Measurements from ENCODE around the gene PTPRB.

PTPRB gene

GRCh38 chr12:70553391-70553859 lies 83.8 kb downstream of the PTPRB start:
- no peaks in the 10 kb centered on the region for H3K9me3 ChIP-seq (ENCODE audit: control insufficient read depth in 2 of 2, low read length in 2 of 2)
- H3K27me3 ChIP-seq (ENCODE audit: control insufficient read depth in 2 of 2, insufficient read depth in 2 of 2, low read length in 2 of 2) = no peaks in the 10 kb centered on the region
- no peak overlapping the region for H3K27ac ChIP-seq (ENCODE audit: low read depth in 2 of 2, low read length in 2 of 2)
- H3K9ac ChIP-seq (ENCODE audit: low read depth in 1 of 2, low read length in 2 of 2) = no peak overlapping the region
- H3K4me1 ChIP-seq (ENCODE audit: control insufficient read depth in 2 of 2, insufficient read depth in 2 of 2, low read length in 2 of 2) = no peaks in the 10 kb centered on the region
- no peak overlapping the region for H3K4me3 ChIP-seq (ENCODE audit: low read length in 2 of 2)
- peaks cover 27 to 28% of the 10 kb centered on the region in 2 donors for H3K36me3 ChIP-seq (ENCODE audit: control insufficient read depth in 2 of 2, insufficient read depth in 2 of 2, low read length in 2 of 2)

GRCh38 chr12:70551731-70552130 lies 85.5 kb downstream of the PTPRB start:
- peaks cover 19 to 25% of the 10 kb centered on the region in 2 donors for H3K36me3 ChIP-seq (ENCODE audit: control insufficient read depth in 2 of 2, insufficient read depth in 2 of 2, low read length in 2 of 2)

GRCh38 chr12:70550180-70550577 lies 87.0 kb downstream of the PTPRB start:
- Histone ChIP-seq H3K36me3 (ENCODE audit: control insufficient read depth in 2 of 2, insufficient read depth in 2 of 2, low read length in 2 of 2) (peaks cover 13 to 20% of the 10 kb centered on the region in 2 donors), H3K4me1 (ENCODE audit: control insufficient read depth in 2 of 2, insufficient read depth in 2 of 2, low read length in 2 of 2) (no peaks in the 10 kb centered on the region), H3K9ac (ENCODE audit: low read depth in 1 of 2, low read length in 2 of 2) (no peak overlapping the region), H3K27me3 (ENCODE audit: control insufficient read depth in 2 of 2, insufficient read depth in 2 of 2, low read length in 2 of 2) (no peaks in the 10 kb centered on the region), H3K4me3 (ENCODE audit: low read length in 2 of 2) (no peak overlapping the region), H3K27ac (ENCODE audit: low read depth in 2 of 2, low read length in 2 of 2) (no peak overlapping the region), H3K9me3 (ENCODE audit: control insufficient read depth in 2 of 2, low read length in 2 of 2) (no peaks in the 10 kb centered on the region)

More at GRCh38 chr12:70551731-70552130, 85.5 kb downstream of the PTPRB start:
- H3K27ac ChIP-seq (ENCODE audit: low read depth in 2 of 2, low read length in 2 of 2) = no peak overlapping the region
- no peaks in the 10 kb centered on the region for H3K27me3 ChIP-seq (ENCODE audit: control insufficient read depth in 2 of 2, insufficient read depth in 2 of 2, low read length in 2 of 2)
- H3K9me3 ChIP-seq (ENCODE audit: control insufficient read depth in 2 of 2, low read length in 2 of 2) = no peaks in the 10 kb centered on the region
- no peak overlapping the region for H3K9ac ChIP-seq (ENCODE audit: low read depth in 1 of 2, low read length in 2 of 2)
- no peak overlapping the region for H3K4me3 ChIP-seq (ENCODE audit: low read length in 2 of 2)
- H3K4me1 ChIP-seq (ENCODE audit: control insufficient read depth in 2 of 2, insufficient read depth in 2 of 2, low read length in 2 of 2) = no peaks in the 10 kb centered on the region

- H3K4me3 ChIP-seq (ENCODE audit: low read length in 2 of 2) = no peak overlapping the region
- H3K9ac ChIP-seq (ENCODE audit: low read depth in 1 of 2, low read length in 2 of 2) = no peak overlapping the region
- no peaks in the 10 kb centered on the region for H3K9me3 ChIP-seq (ENCODE audit: control insufficient read depth in 2 of 2, low read length in 2 of 2)
- H3K4me1 ChIP-seq (ENCODE audit: control insufficient read depth in 2 of 2, insufficient read depth in 2 of 2, low read length in 2 of 2) = no peaks in the 10 kb centered on the region
- no peak overlapping the region for H3K27ac ChIP-seq (ENCODE audit: low read depth in 2 of 2, low read length in 2 of 2)
- no peaks in the 10 kb centered on the region for H3K27me3 ChIP-seq (ENCODE audit: control insufficient read depth in 2 of 2, insufficient read depth in 2 of 2, low read length in 2 of 2)
- peaks cover 9 to 20% of the 10 kb centered on the region in 2 donors for H3K36me3 ChIP-seq (ENCODE audit: control insufficient read depth in 2 of 2, insufficient read depth in 2 of 2, low read length in 2 of 2)
These were observed 87.7 kb downstream of the PTPRB start for GRCh38 chr12:70549340-70550179.

- Histone ChIP-seq H3K4me3 (ENCODE audit: low read length in 2 of 2) (no peak overlapping the region), H3K9ac (ENCODE audit: low read depth in 1 of 2, low read length in 2 of 2) (no peak overlapping the region), H3K27ac (ENCODE audit: low read depth in 2 of 2, low read length in 2 of 2) (no peak overlapping the region)
These were observed 93.8 kb downstream of the PTPRB start for GRCh38 chr12:70543444-70543843.

GRCh38 chr12:70540996-70541395 lies 96.2 kb downstream of the PTPRB start:
- Histone ChIP-seq H3K4me1 (ENCODE audit: control insufficient read depth in 2 of 2, insufficient read depth in 2 of 2, low read length in 2 of 2) (peaks cover 0 to 6% of the 10 kb centered on the region in 2 donors), H3K27me3 (ENCODE audit: control insufficient read depth in 2 of 2, insufficient read depth in 2 of 2, low read length in 2 of 2) (no peaks in the 10 kb centered on the region), H3K9me3 (ENCODE audit: control insufficient read depth in 2 of 2, low read length in 2 of 2) (no peaks in the 10 kb centered on the region), H3K4me3 (ENCODE audit: low read length in 2 of 2) (no peak overlapping the region), H3K36me3 (ENCODE audit: control insufficient read depth in 2 of 2, insufficient read depth in 2 of 2, low read length in 2 of 2) (peaks cover 12 to 15% of the 10 kb centered on the region in 2 donors), H3K27ac (ENCODE audit: low read depth in 2 of 2, low read length in 2 of 2) (no peak overlapping the region), H3K9ac (ENCODE audit: low read depth in 1 of 2, low read length in 2 of 2) (no peak overlapping the region)

More at GRCh38 chr12:70543444-70543843, 93.8 kb downstream of the PTPRB start:
- H3K36me3 ChIP-seq (ENCODE audit: control insufficient read depth in 2 of 2, insufficient read depth in 2 of 2, low read length in 2 of 2) = peaks cover 3 to 5% of the 10 kb centered on the region in 2 donors
- H3K27me3 ChIP-seq (ENCODE audit: control insufficient read depth in 2 of 2, insufficient read depth in 2 of 2, low read length in 2 of 2) = no peaks in the 10 kb centered on the region
- H3K9me3 ChIP-seq (ENCODE audit: control insufficient read depth in 2 of 2, low read length in 2 of 2) = no peaks in the 10 kb centered on the region
- peaks cover 0 to 6% of the 10 kb centered on the region in 2 donors for H3K4me1 ChIP-seq (ENCODE audit: control insufficient read depth in 2 of 2, insufficient read depth in 2 of 2, low read length in 2 of 2)

- Histone ChIP-seq H3K27me3 (ENCODE audit: control insufficient read depth in 2 of 2, insufficient read depth in 2 of 2, low read length in 2 of 2) (no peaks in the 10 kb centered on the region), H3K9ac (ENCODE audit: low read depth in 1 of 2, low read length in 2 of 2) (no peak overlapping the region), H3K4me1 (ENCODE audit: control insufficient read depth in 2 of 2, insufficient read depth in 2 of 2, low read length in 2 of 2) (peaks cover 0 to 6% of the 10 kb centered on the region in 2 donors), H3K9me3 (ENCODE audit: control insufficient read depth in 2 of 2, low read length in 2 of 2) (no peaks in the 10 kb centered on the region), H3K36me3 (ENCODE audit: control insufficient read depth in 2 of 2, insufficient read depth in 2 of 2, low read length in 2 of 2) (peaks cover 26 to 27% of the 10 kb centered on the region in 2 donors), H3K4me3 (ENCODE audit: low read length in 2 of 2) (no peak overlapping the region), H3K27ac (ENCODE audit: low read depth in 2 of 2, low read length in 2 of 2) (no peak overlapping the region)
These were observed 100.6 kb downstream of the PTPRB start for GRCh38 chr12:70536650-70537049.

GRCh38 chr12:70535896-70536374 lies 101.3 kb downstream of the PTPRB start:
- no peak overlapping the region for H3K27ac ChIP-seq (ENCODE audit: low read depth in 2 of 2, low read length in 2 of 2)

GRCh38 chr12:70534466-70534865 lies 102.8 kb downstream of the PTPRB start:
- H3K4me1 ChIP-seq (ENCODE audit: control insufficient read depth in 2 of 2, insufficient read depth in 2 of 2, low read length in 2 of 2) = no peaks in the 10 kb centered on the region
- H3K4me3 ChIP-seq (ENCODE audit: low read length in 2 of 2) = no peak overlapping the region
- H3K9me3 ChIP-seq (ENCODE audit: control insufficient read depth in 2 of 2, low read length in 2 of 2) = no peaks in the 10 kb centered on the region
- no peak overlapping the region for H3K9ac ChIP-seq (ENCODE audit: low read depth in 1 of 2, low read length in 2 of 2)
- H3K36me3 ChIP-seq (ENCODE audit: control insufficient read depth in 2 of 2, insufficient read depth in 2 of 2, low read length in 2 of 2) = peaks cover 31 to 32% of the 10 kb centered on the region in 2 donors
- no peak overlapping the region for H3K27ac ChIP-seq (ENCODE audit: low read depth in 2 of 2, low read length in 2 of 2)
- no peaks in the 10 kb centered on the region for H3K27me3 ChIP-seq (ENCODE audit: control insufficient read depth in 2 of 2, insufficient read depth in 2 of 2, low read length in 2 of 2)

More at GRCh38 chr12:70535896-70536374, 101.3 kb downstream of the PTPRB start:
- Histone ChIP-seq H3K36me3 (ENCODE audit: control insufficient read depth in 2 of 2, insufficient read depth in 2 of 2, low read length in 2 of 2) (peaks cover 26 to 29% of the 10 kb centered on the region in 2 donors), H3K9ac (ENCODE audit: low read depth in 1 of 2, low read length in 2 of 2) (no peak overlapping the region), H3K4me3 (ENCODE audit: low read length in 2 of 2) (no peak overlapping the region), H3K27me3 (ENCODE audit: control insufficient read depth in 2 of 2, insufficient read depth in 2 of 2, low read length in 2 of 2) (no peaks in the 10 kb centered on the region), H3K4me1 (ENCODE audit: control insufficient read depth in 2 of 2, insufficient read depth in 2 of 2, low read length in 2 of 2) (peaks cover 0 to 6% of the 10 kb centered on the region in 2 donors), H3K9me3 (ENCODE audit: control insufficient read depth in 2 of 2, low read length in 2 of 2) (no peaks in the 10 kb centered on the region)

GRCh38 chr12:70529647-70530046 lies 107.6 kb downstream of the PTPRB start:
- Histone ChIP-seq H3K9ac (ENCODE audit: low read depth in 1 of 2, low read length in 2 of 2) (no peak overlapping the region), H3K36me3 (ENCODE audit: control insufficient read depth in 2 of 2, insufficient read depth in 2 of 2, low read length in 2 of 2) (peaks cover 21 to 26% of the 10 kb centered on the region in 2 donors), H3K4me1 (ENCODE audit: control insufficient read depth in 2 of 2, insufficient read depth in 2 of 2, low read length in 2 of 2) (no peaks in the 10 kb centered on the region), H3K9me3 (ENCODE audit: control insufficient read depth in 2 of 2, low read length in 2 of 2) (no peaks in the 10 kb centered on the region), H3K27me3 (ENCODE audit: control insufficient read depth in 2 of 2, insufficient read depth in 2 of 2, low read length in 2 of 2) (no peaks in the 10 kb centered on the region), H3K27ac (ENCODE audit: low read depth in 2 of 2, low read length in 2 of 2) (no peak overlapping the region), H3K4me3 (ENCODE audit: low read length in 2 of 2) (no peak overlapping the region)
